ENCODE results near the gene IMMP2L.

- TF ChIP-seq CTCF (IDR thresholded peaks at IDR 0.05) (no peak), POLR2A (IDR thresholded peaks at IDR 0.05) (no peak)
Observed at GRCh38 chr7:111003883-111004282, 558.4 kb downstream of the IMMP2L start.

Measured in uterus (tissue), 2 donors.